ENCODE data around the gene CFAP119.
A peak's percentile ranks its signal among the peaks of the same experiment; 100 is the strongest.

CFAP119 gene

DNA sequence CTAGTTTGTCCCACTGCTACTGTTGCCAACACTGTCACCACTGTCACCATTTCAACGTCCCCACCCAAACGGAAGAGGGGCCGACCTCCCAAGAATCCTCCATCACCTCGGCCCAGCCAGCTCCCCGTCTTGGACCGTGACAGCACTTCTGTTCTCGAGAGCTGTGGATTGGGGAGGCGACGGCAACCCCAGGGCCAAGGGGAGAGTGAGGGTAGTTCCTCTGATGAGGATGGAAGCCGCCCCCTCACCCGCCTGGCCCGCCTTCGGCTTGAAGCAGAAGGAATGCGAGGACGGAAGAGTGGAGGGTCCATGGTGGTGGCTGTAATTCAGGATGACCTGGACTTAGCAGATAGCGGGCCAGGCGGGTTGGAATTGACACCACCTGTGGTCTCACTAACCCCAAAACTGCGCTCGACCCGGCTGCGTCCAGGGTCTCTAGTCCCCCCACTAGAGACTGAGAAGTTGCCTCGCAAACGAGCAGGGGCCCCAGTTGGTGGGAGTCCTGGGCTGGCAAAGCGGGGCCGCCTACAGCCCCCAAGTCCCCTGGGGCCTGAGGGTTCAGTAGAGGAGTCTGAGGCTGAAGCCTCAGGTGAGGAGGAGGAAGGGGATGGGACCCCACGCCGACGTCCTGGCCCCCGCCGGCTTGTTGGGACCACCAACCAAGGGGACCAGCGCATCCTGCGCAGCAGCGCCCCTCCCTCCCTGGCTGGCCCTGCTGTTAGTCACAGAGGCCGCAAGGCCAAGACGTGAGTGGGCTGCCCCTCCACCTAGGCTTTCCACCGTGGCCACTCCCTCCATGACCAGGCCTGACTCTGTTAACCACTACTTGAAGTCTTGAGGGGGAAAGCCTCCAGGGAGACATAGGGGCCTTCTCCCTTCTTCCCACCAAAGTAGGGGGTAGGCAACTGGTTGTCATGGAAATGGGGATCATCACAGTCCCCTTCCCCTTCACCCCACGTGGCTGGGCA is 22.6 kb downstream of the CFAP119 start:
- DNase-seq, result no peak

DNA sequence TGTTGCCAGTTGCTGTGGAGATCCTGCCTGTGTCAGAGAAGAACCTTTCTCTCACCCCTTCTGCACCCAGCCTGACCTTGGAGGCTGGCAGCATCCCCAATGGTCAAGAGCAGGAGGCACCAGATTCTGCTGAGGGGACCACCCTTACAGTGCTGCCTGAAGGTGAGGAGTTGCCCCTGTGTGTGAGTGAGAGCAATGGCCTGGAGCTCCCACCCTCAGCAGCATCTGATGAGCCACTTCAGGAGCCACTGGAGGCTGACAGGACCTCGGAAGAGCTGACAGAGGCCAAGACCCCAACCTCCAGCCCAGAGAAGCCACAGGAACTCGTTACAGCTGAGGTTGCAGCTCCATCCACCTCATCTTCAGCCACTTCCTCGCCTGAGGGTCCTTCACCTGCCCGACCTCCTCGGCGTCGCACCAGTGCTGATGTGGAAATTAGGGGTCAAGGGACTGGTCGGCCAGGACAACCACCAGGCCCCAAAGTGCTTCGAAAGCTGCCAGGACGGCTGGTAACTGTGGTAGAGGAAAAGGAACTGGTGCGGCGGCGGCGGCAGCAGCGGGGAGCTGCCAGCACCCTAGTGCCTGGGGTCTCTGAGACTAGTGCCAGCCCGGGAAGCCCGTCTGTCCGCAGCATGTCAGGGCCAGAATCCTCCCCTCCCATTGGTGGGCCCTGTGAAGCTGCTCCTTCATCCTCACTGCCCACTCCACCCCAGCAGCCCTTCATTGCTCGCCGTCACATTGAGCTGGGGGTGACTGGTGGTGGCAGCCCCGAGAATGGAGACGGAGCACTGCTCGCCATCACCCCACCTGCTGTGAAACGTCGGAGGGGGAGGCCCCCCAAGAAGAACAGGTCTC is 23.8 kb downstream of the CFAP119 start:
- no peak for DNase-seq

DNA sequence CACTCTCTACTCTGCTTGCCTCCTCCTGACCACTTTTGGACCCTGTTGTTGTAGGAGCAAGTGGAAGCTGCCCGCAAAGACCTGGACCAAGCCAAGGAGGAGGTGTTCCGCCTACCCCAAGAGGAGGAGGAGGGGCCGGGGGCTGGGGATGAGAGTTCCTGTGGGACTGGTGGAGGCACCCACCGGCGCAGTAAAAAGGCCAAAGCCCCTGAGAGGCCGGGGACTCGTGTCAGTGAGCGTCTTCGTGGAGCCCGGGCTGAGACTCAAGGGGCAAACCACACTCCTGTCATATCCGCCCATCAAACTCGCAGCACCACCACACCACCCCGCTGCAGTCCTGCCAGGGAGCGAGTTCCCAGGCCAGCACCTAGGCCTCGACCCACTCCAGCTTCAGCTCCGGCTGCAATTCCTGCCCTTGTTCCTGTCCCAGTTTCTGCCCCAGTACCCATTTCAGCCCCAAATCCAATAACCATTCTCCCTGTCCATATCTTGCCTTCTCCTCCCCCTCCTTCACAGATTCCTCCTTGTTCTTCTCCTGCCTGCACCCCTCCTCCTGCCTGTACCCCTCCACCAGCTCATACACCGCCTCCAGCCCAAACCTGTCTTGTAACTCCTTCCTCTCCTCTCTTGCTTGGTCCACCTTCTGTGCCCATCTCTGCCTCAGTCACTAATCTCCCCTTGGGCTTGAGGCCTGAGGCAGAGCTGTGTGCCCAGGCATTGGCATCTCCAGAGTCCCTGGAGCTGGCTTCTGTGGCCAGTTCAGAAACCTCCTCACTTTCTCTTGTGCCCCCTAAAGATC is 24.7 kb downstream of the CFAP119 start:
- no peak for DNase-seq

DNA sequence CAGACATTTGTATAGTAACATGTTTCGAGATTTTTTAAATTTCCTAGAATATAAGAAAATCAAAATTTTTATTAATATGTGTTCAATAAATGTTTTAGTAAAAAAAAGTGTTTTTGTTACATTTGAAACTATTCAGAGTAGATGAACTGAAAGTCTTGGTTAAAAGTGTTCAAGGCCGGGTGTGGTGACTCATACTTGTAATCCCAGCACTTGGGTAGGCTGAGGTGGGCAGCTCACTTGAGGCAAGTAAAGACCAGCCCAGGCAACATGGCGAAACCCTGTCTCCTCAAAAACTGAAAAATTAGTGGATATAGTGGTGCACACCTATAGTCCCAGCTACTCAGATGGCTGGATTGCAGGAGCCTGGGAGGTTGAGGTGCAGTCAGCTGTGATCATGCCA is 30.5 kb downstream of the CFAP119 start:
- DNase-seq, result no peak

DNA sequence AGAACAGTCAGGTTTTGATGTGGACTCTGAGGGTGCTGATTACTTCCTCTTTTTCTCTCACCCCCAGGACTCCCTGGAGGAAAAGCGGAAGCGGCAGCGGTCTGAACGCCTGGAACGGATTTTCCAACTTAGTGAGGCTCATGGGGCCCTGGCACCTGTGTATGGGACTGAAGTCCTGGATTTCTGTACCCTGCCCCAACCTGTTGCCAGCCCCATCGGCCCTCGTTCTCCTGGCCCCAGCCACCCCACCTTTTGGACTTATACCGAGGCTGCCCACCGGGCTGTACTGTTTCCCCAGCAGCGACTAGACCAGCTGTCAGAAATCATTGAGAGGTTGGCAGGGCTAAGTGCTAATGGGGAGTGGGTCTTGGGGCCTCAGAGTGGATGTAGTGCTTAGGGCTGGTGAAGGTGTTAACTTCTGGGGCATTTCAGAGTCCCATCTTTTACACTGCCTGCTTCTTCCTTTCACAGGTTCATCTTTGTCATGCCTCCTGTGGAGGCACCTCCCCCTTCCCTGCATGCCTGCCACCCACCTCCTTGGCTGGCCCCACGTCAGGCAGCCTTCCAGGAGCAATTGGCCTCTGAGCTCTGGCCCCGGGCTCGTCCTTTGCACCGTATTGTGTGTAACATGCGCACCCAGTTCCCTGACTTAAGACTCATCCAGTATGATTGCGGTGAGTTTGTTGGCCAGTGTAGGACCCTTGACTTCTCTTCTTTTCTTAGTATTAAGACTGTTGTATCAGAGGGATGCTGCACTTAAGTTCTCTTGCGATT is 32.8 kb downstream of the CFAP119 start:
- no peak for DNase-seq

DNA sequence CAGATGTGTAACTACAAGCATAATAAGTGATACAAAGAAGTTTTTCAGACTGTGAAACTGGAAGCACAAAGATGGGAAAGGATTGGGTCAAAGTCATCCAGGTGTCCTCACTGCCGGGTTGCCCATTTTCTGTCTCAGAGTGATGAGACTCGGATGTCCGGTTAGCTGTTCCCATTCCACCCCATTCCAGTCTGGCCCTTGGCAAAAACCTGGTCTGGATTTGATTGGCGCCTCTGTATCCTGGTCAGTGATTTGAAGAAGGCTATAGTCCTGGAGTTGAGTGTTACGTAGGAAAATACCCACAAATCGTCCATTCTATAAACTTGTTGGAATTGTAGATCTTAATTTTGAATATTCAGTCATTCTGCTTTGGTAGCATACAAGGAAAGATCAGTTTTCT is 33.5 kb downstream of the CFAP119 start:
- no peak for DNase-seq

DNA sequence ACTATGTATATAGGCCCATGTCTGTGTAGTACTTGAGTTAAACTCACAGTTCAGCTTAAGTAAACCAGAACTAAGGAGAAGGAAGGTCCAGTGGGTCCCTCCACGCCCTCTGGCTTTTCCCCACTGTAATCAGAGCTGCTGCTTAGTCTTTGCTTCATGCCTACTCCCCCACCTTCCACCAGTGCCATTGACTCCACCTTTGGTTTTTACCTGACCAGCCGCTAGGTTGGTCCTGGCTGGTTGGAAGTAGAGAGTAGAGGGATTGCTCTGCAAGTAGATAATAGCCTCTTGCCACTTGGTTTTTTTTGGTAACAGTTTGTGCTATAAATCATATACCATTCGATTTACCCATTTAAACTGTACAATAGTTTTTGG is 36.5 kb downstream of the CFAP119 start:
- DNase-seq, result no peak

DNA sequence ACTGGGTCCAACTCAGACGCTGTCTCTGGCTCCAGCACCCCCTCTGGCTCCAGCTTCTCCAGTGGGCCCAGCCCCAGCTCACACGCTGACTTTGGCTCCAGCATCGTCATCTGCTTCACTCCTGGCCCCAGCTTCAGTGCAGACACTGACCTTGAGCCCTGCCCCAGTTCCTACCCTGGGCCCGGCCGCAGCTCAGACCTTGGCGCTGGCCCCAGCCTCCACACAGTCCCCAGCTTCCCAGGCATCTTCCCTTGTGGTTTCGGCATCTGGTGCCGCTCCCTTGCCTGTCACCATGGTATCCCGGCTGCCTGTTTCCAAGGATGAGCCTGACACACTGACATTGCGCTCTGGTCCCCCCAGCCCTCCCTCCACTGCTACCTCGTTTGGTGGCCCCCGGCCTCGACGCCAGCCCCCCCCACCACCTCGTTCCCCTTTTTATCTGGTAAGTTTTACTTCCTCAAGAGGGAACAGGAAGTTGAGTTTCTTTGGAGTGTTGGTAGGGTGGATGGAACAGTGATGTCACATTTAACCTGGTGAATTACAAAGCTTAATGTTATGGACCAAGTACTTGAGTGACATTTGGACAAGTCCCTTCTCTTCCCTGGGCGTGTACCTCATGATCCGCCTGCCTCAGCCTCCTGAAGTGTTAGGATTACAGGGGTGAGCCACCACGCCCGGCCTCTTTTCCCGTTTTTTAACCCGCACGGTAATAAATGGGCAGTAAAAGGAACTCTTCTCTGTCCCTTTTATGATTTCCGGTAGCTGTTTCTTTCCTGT is 37.0 kb downstream of the CFAP119 start:
- no peak for DNase-seq

DNA sequence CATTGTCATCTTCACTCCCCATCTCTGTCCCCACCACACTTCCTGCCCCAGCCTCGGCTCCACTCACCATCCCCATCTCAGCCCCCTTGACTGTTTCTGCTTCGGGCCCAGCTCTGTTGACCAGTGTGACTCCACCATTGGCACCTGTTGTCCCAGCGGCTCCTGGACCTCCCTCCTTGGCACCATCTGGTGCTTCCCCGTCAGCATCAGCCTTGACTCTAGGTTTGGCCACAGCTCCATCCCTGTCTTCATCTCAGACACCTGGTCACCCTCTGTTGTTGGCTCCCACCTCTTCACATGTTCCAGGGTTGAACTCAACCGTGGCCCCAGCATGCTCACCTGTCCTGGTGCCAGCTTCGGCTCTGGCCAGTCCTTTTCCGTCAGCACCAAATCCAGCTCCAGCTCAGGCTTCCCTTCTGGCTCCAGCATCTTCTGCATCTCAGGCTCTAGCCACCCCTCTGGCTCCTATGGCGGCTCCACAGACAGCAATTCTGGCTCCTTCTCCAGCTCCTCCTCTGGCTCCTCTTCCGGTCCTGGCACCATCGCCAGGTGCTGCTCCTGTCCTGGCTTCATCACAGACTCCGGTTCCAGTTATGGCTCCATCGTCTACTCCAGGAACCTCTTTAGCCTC is 38.0 kb downstream of the CFAP119 start:
- DNase-seq, result no peak

DNA sequence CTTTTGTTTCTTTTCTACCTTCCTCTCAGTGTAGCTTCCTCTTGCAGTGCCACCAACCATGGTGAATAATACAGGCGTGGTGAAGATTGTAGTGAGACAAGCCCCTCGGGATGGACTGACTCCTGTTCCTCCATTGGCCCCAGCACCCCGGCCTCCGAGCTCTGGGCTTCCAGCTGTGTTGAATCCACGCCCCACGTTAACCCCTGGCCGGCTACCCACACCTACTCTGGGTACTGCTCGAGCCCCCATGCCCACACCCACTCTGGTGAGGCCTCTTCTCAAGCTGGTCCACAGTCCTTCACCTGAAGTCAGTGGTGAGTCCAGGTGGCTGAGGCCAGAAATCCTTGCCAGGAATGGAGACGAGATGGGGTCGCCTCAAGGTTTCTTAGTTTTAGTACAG is 38.9 kb downstream of the CFAP119 start:
- DNase-seq, result no peak

DNA sequence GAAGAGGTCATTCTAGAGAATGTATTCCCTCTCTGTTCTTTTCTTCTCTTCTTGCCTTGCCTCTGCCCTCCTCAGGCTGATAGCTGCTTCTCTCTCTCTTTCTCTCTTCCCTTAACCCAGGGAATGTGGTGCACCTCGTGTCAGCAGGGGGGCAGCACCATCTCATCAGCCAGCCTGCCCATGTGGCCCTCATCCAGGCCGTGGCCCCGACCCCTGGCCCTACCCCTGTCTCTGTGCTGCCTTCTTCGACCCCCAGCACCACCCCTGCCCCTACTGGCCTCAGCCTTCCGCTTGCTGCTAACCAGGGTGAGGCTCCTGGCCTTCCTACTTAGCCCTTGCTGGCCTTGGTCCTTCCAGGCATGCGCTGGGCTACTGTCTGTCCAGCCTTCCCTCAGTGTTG is 39.4 kb downstream of the CFAP119 start:
- no peak for DNase-seq

DNA sequence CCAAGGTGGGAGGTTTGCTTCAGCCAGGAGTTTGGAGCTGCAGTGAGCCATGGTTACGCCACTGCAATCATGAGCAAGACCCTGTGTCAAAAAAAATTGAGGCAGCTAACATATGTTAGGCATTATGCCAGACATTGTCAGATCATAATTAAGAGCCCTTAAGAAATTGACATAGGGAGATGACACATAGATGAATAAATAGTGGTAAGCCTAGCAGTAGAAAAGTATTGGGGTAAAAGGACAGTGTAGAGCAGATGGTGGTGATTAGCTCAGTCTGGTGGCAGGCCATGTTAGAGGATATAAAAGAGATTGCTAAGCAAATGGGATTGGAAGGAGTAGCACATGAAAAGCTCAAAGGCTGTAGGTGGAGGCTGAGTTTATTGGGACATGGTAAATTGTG is 40.3 kb downstream of the CFAP119 start:
- DNase-seq, result no peak

DNA sequence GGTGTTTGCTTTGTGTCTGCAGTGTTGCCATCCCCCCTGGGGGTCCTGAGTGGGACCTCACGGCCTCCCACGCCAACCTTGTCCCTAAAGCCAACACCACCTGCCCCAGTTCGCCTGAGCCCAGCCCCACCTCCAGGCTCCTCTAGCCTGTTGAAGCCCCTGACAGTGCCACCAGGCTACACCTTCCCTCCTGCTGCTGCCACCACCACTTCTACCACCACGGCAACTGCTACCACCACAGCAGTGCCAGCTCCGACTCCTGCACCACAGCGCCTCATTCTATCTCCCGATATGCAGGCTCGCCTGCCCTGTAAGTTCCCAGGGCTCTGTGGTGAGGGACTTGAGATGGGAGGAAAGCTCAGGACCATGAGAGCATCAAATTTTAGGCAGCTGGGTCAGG is 40.7 kb downstream of the CFAP119 start:
- no peak for DNase-seq

DNA sequence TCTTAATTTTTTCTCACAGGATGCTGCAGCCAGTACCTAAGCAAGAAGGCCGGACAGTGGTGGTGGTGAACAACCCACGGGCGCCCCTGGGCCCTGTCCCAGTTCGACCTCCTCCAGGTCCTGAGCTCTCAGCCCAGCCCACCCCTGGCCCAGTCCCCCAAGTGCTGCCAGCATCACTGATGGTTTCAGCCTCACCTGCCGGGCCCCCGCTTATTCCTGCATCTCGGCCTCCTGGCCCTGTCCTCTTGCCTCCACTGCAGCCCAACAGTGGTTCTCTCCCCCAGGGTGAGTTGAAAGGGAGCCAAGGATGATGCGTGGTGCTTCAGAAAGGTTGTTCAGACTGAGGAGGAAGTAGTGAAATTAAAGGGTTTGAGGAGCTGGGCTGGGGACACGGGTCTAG is 41.2 kb downstream of the CFAP119 start:
- no peak for DNase-seq

DNA sequence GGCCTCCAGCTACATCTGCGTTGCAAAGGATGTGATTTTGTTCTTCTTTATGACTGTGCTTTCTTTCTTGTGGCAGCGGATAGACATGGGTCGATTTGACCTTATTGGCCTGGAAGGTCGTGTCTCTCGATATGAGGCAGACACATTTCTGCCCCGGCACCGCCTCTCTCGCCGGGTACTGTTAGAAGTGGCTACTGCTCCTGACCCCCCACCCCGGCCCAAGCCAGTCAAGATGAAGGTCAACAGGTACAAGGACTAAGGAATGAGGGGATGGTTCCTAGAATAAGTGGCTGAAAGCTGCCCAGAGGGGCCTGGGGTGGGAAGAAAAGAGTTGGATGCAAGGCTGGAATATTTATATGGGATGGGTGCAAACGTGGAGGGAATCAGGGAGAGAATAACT is 41.8 kb downstream of the CFAP119 start:
- no peak for DNase-seq

DNA sequence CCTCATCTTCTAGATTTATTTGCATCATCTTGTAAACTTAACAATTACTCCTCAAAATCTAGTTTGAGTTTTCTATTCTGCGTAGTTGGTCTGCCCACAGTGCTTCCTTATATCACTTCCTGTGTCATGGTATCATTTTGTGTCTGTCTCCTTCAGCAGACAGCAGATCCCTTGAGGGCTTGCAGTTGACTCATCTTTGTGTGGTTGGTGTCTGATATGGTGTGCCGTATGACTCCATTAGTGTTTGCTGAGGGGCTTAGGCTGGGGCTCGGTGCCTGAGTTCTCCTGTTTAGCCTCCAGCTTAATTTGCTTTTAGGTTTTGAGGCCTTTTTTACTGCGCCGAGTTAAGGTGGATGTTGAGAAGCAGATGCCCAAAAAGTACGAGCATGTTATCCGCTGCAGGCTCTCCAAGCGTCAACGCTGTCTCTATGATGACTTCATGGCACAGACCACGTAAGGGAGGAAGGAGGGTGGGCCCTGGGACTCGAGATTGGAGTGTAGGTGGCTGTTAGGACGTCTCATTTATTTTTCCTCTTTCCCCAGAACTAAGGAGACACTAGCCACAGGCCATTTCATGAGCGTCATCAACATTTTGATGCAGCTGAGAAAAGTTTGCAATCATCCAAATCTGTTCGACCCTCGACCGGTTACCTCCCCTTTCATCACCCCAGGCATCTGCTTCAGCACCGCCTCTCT is 46.0 kb downstream of the CFAP119 start:
- peak; percentile 63 for DNase-seq

DNA sequence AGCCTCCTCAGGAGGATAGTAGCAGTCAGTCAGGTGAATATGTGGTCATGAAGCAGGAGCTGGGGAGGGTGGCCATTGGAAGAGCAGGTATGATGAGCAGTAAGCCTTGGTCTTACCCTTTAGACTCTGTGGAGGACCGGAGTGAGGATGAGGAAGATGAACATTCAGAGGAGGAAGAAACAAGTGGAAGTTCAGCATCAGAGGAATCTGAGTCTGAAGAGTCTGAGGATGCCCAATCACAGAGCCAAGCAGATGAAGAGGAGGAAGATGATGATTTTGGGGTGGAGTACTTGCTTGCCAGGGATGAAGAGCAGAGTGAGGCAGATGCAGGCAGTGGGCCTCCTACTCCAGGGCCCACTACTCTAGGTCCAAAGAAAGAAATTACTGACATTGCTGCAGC is 50.1 kb downstream of the CFAP119 start:
- DNase-seq, result no peak

DNA sequence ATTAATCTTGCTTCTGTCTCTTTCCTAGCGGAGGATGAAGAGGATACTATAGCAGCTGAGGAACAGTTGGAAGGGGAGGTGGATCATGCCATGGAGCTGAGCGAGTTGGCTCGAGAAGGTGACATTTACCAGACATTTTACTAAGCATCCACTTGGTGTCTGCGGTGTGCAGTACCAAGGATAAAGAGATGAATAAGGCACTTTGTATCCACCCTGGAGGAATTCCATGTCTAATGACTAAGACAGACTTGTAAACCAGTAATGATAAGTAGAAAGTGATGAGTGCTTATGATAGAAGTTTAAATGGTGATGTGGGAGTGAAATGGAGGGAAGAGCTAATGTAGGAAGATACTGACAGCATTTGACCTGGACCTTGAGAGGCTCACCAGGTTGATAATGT is 50.9 kb downstream of the CFAP119 start:
- no peak for DNase-seq
